NOMO-1 (cell line): Measurements from ENCODE around the gene ICOSLG.
"Not testable (repeated sequence)": the region's sequence is repeated elsewhere in the genome, so short reads cannot be mapped to it uniquely, and the experiment has no call there.

Experiments used
- DNase-seq, 2 experiments: peaks; one replicate each; lab custom pipeline; 2025; ENCODE audit not compliant: unreplicated experiment in 2 of 2; lab: John Stamatoyannopoulos, UW

Gene ICOSLG

GRCh38 chr21:44190349-44191271 lies 50.1 kb downstream of the ICOSLG start:
- not testable (repeated sequence) for DNase-seq

DNA sequence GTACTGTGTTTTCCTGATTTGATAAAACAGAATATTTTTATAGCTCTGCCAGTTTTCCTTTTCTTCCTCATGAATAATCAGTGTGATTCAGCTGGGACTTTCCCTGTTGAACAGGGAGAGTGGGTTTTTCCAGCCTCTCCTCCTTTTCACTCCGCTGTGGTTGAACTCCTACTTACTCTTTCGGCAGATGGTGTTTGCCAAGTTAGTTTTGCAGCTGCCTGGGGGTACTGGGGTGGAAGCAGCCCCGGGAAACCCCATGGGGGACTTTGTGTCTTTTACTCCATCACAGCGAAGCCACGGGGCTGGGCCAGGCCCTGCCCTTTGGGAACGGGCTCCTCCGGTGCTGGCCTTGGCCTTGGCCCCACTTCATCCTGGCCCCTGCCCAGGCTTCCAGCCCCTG lies 55.9 kb downstream of the ICOSLG start:
- DNase-seq, result not testable (repeated sequence)

- not testable (repeated sequence) for DNase-seq
Observed at GRCh38 chr21:44182202-44182601, 58.5 kb downstream of the ICOSLG start.

DNA sequence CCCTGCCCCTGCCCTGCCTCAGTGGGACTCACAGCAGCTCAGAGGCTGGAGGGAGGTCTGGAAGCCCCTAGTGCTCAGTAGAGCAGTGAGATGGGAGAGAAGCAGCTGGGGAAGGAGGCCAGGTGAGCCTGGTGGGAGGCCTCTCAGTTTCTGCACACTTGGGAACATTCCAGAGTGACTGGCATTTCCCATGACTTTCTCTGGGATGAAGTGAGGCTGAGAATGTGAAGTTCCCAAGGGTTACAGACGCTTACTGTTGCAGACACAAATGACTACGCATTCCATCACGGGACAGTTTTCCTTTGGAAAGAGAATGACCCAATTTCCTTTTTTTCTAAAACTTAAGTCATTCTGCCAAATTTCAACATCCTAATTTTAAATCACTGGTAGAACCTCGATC lies 59.2 kb downstream of the ICOSLG start:
- DNase-seq, result not testable (repeated sequence)

DNA sequence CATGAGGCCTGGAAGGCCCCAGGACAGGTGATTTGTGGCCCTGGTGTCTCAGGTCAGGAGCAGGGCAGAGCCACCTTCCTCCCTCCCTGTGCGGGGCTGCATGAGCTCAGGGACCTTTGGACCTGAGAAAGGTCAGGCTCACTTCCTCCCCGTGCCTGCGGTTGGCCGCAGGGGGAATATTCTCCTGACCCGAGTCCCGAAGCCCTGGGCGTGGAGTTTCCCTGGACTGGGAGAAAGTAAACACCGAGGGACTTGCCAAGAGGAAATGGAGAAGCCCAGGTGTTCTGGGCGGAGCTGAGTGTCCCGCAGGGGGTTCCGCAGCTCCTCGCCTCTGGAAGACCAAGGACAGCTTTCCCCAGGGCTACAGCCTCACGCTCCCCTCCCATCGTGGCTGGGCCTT lies 64.6 kb downstream of the ICOSLG start:
- not testable (repeated sequence) for DNase-seq

- DNase-seq, result not testable (repeated sequence)
Observed at GRCh38 chr21:44175189-44175588, 65.6 kb downstream of the ICOSLG start.
